C4-2B (cell line): ENCODE results near the gene PSMG1.

ENCODE experiments used
- H3K27ac ChIP-seq: fragments of 450-650 bp; 2 replicates; pipeline ENCODE4 v1.5.1; 2017
- CTCF ChIP-seq: fragments of 450-650 bp; conservative IDR thresholded peaks from 2 replicates; pipeline ENCODE4 v1.5.1; 2017; ENCODE audit warnings: mild to moderate bottlenecking
- ZFX ChIP-seq: fragments of 450-650 bp; IDR thresholded peaks from 2 replicates; pipeline ENCODE4 v1.6.1; 2017

PSMG1 gene

DNA sequence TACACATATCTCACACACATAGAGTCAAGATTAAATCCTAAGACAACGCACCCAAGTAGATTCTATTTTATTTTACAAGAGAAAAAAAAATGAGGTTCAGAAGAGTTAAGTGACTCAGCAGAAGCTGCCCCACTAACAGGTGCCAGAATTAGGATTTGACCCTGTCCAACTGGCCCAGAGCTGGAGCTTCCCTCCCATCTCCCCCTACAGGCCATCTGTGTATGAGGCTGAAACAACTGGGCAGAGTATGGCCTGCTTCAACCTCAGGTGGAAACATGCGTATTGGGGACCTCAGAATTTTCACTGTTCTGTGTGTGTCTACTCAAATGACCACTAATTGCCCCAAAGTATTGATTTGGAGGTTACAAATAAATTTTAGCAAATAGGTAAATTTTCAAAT, 29.9 kb downstream of the PSMG1 start:
- H3K27ac ChIP-seq: no peak overlapping the region
- TF ChIP-seq ZFX (no peak), CTCF (peak; percentile 71)

GRCh38 chr21:39152271-39152670, 31.0 kb downstream of the PSMG1 start:
- no peak overlapping the region for H3K27ac ChIP-seq
- no peak for TF ChIP-seq CTCF
- no peak for TF ChIP-seq ZFX

DNA sequence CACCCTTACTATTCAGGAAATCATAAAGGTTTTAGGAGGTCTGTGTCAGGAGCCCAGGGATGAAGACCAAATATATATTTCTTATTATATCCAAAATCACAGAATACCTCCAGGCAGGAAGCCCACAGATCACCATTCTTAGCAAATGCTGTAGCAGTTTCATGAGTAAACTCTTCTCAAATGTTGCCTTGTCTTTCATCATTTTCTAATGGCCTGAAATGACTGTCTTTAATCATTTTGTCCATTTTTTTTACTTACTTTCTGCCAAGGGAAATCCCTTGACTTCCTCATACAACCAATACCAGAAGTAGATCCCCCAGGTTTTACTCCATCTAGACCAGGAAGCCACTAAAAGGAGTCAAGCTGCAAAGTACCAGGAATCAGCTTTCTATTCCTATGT, 32.4 kb downstream of the PSMG1 start:
- no peak overlapping the region for H3K27ac ChIP-seq
- no peak for TF ChIP-seq CTCF
- TF ChIP-seq ZFX: no peak

- TF ChIP-seq CTCF (no peak), ZFX (no peak)
- no peak overlapping the region for H3K27ac ChIP-seq
Measured at GRCh38 chr21:39150316-39150715, 32.9 kb downstream of the PSMG1 start.

DNA sequence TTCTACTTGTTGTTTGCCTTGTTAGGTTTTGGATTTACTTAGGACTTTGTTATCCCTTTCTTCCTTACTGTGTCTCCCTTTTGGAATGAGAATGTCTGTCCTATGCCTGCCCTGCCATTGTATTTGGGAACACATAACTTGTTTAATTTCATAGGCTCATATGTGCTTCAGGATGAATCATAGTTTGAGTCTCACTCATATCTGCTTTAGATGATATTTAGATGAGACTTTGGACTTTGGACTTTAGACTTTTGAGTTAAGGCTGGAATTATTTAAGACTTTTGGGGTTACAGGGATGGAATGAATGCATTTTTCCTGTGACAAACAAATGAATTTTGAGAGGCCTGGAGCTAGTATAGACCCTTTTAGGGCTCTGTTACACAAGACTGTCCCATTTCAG, 33.4 kb downstream of the PSMG1 start:
- TF ChIP-seq ZFX: no peak
- TF ChIP-seq CTCF: no peak
- no peak overlapping the region for H3K27ac ChIP-seq

DNA sequence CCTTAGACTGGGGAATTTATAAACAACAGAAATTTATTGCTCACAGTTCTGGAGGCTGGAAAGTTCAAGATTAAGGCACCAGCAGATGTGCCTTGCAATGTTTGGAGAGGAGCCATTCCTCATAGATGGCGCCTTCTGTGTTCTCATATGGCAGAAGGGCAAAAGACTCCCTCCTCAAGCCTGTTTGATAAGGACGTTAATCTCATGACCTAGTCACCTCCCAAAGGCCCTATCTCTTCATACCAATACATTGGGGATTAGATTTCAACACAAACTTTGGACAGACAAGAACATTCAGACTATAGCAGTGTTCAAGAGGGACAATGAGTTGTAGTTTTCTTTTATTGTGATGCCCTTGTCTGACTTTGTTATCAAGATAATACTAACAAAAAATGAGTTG, 34.3 kb downstream of the PSMG1 start:
- TF ChIP-seq CTCF (no peak), ZFX (no peak)
- no peak overlapping the region for H3K27ac ChIP-seq

- no peak for TF ChIP-seq ZFX
- no peak for TF ChIP-seq CTCF
- H3K27ac ChIP-seq: no peak overlapping the region
Measured at GRCh38 chr21:39144191-39144590, 39.1 kb downstream of the PSMG1 start.

- no peak for TF ChIP-seq CTCF
- TF ChIP-seq ZFX: no peak
Measured at GRCh38 chr21:39142972-39143371, 40.3 kb downstream of the PSMG1 start.

More at GRCh38 chr21:39142972-39143371, 40.3 kb downstream of the PSMG1 start:
- H3K27ac ChIP-seq: no peak overlapping the region
